ENCODE results near the gene MYH8.

Gene MYH8

DNA sequence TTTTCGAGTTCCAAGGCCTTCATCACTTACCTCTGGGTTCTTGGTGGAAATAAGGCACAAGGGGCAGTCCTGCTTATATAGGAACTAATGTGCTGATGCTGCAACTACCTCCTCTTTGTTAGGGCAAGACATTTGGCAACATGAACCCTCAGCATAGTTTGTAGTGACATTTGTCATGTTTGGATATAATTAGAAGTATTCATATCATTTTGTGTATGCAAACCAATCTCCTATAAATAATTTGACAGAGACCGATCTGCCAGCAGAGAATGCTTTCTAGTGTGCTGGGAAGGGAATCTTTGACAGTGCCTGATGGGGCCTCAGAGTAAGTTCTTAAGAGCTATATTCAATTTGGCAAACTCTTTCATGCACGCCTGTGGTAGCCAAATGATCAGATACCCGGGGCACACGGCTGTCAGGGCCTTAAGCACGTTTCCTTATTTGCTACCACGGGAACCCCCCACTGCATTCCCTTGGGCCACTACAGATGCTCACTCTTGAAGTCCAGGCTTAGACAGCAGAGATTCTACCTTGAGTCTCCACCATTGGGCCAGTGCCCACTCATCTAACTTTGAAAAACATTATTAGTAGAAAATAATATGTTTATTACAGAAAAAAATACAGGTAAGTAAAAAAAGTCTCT is at the start of gene MYH8:
MYH8 (minus strand) TSS at position 51 of the 643 bp plus-strand sequence. CDS start 1,723 bp downstream, outside the sequence.
- no peak for DNase-seq (ENCODE audit: low read depth in 2 of 3, low spot score in 1 of 3)

DNA sequence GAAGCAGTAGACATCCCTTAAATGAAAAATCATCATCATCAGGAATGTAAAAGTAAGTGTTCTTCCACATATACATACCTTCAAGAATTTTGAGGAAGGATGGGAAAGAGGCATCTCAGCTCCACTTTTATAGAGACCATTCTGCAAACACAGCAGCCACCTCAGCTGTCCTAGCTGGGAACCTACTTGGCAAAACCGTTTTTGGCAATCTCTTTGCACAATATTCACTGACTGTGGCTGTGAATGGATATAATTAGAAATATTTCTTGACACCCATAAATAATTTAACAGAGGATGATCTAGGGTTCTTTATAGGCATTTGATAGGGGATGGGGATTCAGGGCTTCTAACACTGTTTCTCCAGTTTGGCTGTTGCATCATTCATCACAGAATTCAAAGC is 47.7 kb upstream of the MYH8 start, which contains the start of gene MYH4:
MYH4 (minus strand) TSS at position 101 of the 400 bp plus-strand sequence. CDS start 2,814 bp downstream, outside the sequence.
- no peak for DNase-seq (ENCODE audit: low read depth in 2 of 3, low spot score in 1 of 3)

GRCh38 chr17:10463402-10463801 is 41.7 kb upstream of the MYH8 start:
- DNase-seq (ENCODE audit: low read depth in 2 of 3, low spot score in 1 of 3), result no peak

GRCh38 chr17:10460062-10460461 is 38.3 kb upstream of the MYH8 start:
- DNase-seq (ENCODE audit: low read depth in 2 of 3, low spot score in 1 of 3), result no peak

DNA sequence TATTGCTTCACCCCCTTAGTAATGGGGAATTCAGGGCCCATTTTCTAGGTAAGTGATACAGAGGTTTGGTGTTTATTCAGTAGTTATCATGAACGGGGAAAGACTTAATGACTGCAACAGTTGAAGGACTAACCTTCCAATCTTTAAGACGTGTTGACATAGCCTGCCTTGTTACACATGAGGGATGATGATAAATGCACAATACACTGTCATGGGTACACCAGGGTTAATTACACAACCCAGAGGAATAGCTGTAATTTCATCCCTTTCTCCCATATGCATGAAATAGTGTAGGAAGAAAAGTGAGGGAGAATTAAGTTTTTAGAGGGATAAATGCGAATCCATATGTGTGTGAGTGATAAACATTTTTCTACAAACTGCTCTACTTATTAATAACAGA is 37.0 kb upstream of the MYH8 start:
- DNase-seq (ENCODE audit: low read depth in 2 of 3, low spot score in 1 of 3), result no peak

GRCh38 chr17:10457952-10458351 is 36.2 kb upstream of the MYH8 start:
- DNase-seq (ENCODE audit: low read depth in 2 of 3, low spot score in 1 of 3), result no peak

GRCh38 chr17:10447026-10447931 is 25.5 kb upstream of the MYH8 start:
- DNase-seq (ENCODE audit: low read depth in 2 of 3, low spot score in 1 of 3), result no peak

DNA sequence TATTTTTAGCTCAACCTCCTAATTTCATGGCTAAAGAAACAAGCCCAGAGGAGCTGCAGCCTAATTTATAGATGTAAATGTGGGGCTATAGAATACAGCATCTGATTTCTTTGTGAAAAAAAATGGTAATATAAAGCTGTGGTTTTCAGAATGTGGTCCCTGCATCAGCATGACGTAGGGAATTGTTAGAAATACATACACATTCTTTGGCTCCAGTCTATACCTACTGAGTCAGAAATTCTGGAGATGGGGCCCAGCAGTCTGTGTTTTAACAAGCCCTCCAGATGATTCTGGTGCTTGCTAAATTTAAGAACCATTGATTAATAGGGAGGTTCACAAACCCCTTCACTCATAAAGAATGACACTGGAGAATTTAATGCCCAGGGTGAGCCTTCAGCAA is 18.1 kb upstream of the MYH8 start:
- no peak for DNase-seq (ENCODE audit: low read depth in 2 of 3, low spot score in 1 of 3)

DNA sequence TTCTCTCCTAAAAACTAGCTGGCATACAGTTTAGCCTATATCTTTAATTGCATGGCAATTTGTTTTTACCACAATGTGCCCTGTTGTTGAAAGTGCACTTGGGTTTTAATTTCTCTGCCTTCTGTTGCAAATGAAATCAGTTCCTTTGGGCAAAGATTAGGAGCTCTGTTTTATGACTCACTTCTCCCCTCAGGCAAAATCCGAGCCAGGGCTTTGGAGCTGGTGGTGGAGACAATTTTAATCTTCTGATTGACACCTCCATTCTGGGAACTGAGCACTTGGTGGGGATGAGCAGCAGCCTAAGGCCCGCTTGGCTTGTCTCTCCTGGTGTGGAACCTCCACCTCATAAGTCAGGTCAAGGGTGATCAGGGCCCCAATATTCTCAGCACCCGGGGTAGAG is 13.3 kb upstream of the MYH8 start:
- no peak for DNase-seq (ENCODE audit: low read depth in 2 of 3, low spot score in 1 of 3)

GRCh38 chr17:10429421-10430045 is 7.8 kb upstream of the MYH8 start:
- no peak for DNase-seq (ENCODE audit: low read depth in 2 of 3, low spot score in 1 of 3)

- no peak for DNase-seq (ENCODE audit: low read depth in 2 of 3, low spot score in 1 of 3)
These were observed 7.0 kb upstream of the MYH8 start for GRCh38 chr17:10428781-10429180.

DNA sequence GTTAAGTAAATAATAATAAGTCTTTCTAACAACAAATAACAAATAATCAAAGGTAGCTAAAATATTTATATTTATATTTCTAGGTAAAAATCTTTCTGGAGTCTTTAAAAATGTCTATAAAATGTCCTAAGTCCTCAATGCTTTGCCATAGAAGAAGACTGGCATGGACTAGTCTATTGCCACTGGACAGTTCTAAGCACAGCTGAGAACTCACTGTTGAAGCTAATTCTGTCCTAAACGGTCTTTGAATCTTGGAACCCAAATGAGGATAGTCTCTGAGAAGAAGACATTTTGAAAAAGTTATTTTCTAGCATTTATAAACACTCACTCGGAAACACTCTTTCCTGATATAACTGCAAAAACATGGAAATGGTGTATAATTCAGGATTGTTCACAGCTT is 539 bp downstream of the MYH8 start:
- DNase-seq (ENCODE audit: low read depth in 2 of 3, low spot score in 1 of 3), result no peak

DNA sequence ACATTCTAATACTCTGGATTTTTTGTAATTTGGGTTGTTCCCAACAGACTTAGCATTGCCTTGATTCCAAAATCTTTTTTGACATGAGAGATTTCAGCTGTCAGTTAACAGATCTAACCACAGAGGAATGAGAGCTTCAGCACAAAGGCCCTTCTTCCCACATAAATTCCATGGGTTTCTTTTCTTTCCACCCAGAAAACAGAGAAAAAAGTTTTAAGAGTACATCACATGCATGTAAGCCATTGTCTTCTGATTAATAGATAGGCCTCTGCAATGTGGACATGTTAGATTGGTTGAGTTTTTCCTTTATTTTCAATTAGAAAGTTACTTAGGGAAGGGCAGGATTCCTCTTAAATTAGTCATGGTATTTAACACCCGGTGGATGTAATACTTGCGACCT is 939 bp downstream of the MYH8 start:
- no peak for DNase-seq (ENCODE audit: low read depth in 2 of 3, low spot score in 1 of 3)

DNA sequence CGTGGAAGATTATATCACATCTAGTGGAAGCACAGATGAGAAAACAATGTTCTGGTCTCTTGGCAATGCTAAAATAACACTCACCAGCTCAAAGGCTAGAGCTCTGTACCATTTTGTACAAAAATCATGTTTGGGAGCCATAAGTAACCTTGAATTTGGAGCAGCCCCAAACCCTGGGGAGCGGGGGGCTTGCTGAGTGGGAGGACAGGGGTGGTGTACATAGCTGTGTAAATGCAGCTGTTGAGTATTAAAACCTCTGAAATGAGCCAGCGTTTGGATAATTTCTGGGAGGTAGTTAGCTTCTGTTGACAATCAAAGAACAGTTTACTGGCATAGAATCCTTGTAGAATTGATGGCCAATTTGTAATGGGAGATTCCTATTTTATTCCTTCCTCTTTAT is 4.3 kb downstream of the MYH8 start:
- DNase-seq (ENCODE audit: low read depth in 2 of 3, low spot score in 1 of 3), result no peak

- no peak for DNase-seq (ENCODE audit: low read depth in 2 of 3, low spot score in 1 of 3)
These were observed 6.6 kb downstream of the MYH8 start for GRCh38 chr17:10415161-10415560.

DNA sequence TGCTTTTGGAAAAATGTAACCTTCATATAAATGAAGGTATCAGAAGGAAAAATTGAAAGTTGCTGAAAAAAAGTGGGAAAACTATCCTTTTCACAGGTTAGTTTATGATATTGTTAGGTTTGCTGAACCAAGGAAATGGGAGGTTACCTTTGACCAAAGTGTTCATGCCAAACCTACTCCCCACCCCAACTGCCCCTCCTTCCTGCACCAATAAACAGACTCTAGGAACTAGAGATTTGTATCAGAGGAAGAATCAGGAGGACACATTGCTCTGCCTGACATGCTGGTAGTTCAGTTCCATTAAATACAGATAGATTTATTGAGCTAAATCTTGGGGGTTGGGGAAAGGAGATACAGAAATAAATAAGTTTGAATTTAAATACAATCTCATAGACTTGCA is 18.2 kb downstream of the MYH8 start:
- DNase-seq (ENCODE audit: low read depth in 2 of 3, low spot score in 1 of 3), result no peak

DNA sequence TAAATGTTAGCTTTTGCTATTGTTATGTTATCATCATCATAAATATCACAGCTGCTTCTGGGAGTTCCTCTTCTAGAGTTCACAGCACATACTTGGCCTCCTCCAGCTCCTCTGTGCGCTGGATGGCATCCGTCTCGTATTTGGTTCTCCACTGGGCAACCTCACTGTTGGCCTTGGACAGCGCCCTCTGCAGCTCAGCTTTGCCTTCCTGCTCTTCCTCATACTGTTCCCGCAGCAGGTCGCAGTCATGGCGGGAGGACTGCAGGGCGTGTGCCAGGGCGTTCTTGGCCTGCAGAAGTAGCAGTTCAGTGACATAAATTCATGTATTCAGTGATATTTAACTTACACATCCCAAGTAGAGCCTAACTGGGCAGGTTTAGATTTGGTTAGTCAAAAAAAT is 23.4 kb downstream of the MYH8 start:
- DNase-seq (ENCODE audit: low read depth in 2 of 3, low spot score in 1 of 3), result no peak

DNA sequence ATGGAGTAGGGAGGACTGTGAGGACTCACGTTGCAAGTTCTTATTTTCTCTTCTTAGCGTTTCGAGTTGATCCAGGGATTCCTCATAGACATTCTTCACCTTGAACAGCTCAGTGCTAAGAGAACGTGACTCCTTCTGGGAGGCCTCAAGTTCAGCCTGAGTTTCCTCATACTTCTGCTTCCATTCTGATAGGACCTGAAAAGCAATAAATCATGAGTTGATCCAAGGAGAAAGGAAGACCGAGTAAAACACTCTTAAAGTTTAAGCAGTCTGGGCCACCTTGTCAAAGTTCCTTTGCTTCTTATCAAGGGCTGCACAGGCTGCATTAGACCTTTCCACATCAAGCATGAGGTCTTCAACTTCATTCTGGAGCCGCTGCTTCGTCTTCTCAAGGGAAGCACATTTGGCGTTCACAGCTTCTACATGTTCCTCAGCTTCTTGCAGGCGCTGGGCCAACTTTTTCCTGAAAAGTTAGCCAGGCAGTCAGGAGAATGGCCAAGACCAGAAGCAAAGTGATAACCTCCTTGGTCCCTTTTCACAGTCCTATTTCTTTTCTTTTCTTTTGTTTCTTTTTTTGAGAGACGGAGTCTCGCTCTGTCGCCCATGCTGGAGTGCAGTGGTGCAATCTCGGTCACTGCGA is 25.1 kb downstream of the MYH8 start:
- no peak for DNase-seq (ENCODE audit: low read depth in 2 of 3, low spot score in 1 of 3)

GRCh38 chr17:10394201-10394887 is 27.4 kb downstream of the MYH8 start:
- no peak for DNase-seq (ENCODE audit: low read depth in 2 of 3, low spot score in 1 of 3)

DNA sequence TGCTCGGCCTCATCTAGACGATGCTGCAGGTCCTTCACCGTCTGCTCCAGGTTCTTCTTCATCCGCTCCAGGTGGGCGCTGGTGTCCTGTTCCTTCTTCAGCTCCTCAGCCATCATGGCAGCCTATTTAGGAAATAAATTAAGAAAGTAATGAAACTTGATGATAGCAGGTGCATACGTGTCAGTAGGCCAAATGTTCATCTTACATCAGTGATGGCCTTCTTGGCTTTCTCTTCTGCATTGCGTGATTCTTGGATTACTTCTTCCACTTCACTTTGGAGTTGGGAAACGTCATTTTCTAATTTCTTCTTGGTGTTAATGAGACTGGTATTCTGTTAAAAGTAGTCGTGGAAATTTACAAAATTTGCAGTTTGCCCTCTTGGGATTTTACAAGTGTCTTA is 28.9 kb downstream of the MYH8 start:
- no peak for DNase-seq (ENCODE audit: low read depth in 2 of 3, low spot score in 1 of 3)

DNA sequence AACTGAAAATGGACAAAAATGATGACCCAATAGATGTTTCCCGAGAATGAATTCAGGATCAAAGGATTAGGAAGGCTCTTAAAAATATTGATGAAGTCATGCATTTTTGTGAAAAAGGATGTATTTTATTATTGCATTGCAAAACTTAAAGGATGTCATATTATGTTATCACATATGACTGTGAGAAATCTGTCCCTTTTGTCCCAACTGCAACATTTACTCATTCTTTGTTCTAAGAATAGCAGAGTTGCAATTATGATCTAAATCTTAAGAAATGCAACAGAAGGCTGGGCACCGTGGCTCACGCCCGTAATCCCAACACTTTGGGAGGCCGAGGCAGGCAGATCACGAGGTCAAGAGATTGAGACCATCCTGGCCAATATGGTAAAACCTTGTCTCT is 35.9 kb downstream of the MYH8 start:
- no peak for DNase-seq (ENCODE audit: low read depth in 2 of 3, low spot score in 1 of 3)

All from stimulated activated CD4-positive, alpha-beta T cell treated with anti-CD3 and anti-CD28 coated beads, Interleukin-12 subunit alpha, Interleukin-12 subunit beta, amount 100 ng/mL, for 48 hours (primary cell).